GM18505 (cell line): ENCODE measurements around the gene BICDL1.

Source experiments
- ATAC-seq: cut with Tn5 transposase; IDR thresholded peaks from one replicate; pipeline ENCODE4 v1.9.1; 2021; ENCODE audit not compliant: unreplicated experiment
- POLR2A ChIP-seq: IDR thresholded peaks from 4 replicates; pipeline ENCODE4 v1.6.1; 2011; ENCODE audit warnings: borderline replicate concordance; ENCODE audit not compliant: insufficient read depth, insufficient read length; ENCODE audit errors: extremely low read depth

The BICDL1 gene

DNA sequence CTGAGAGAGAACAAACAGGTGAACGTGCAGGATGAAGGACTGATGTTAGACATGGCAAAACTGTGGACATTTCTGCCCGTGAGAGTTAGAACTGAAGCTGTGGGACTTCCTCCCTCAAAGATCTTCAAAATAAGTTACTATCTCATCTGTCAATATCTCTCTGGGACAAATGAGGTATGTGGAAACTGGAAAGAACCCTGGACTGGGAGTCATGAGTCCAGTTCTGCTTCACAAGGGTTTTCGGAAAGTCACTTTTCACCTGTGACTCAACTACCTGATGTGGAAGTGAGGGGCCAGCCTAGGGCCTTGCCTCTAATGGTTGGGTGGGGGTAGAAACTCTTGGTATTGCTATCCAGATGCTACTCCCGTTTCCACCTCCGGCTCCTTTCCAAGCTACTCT is 80.2 kb downstream of the BICDL1 start:
- ATAC-seq: no peak
- no peak for TF ChIP-seq POLR2A

DNA sequence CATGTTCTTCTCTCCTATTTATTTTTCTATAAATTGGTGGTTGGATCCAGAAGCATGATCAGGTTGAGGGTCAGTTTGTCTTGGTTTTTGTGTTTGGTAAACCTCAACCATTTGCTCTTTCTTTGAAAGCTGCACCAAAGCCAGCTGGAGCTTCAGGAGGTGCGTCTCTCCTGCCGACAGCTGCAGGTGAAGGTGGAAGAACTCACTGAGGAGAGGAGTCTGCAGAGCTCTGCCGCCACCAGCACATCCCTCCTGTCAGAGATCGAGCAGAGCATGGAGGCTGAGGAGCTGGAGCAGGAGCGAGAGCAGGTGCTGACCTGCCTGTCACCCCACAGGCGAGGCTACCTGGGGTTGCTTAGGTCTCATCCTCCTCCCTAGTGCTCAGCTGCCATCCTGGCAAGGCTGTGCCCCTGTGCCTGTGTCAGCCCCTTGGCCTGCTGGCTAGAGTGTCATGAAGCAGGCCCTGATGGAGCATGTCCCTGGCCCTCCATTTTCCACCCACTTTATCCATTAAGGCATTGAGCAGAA is 82.5 kb downstream of the BICDL1 start:
- TF ChIP-seq POLR2A: no peak
- no peak for ATAC-seq

DNA sequence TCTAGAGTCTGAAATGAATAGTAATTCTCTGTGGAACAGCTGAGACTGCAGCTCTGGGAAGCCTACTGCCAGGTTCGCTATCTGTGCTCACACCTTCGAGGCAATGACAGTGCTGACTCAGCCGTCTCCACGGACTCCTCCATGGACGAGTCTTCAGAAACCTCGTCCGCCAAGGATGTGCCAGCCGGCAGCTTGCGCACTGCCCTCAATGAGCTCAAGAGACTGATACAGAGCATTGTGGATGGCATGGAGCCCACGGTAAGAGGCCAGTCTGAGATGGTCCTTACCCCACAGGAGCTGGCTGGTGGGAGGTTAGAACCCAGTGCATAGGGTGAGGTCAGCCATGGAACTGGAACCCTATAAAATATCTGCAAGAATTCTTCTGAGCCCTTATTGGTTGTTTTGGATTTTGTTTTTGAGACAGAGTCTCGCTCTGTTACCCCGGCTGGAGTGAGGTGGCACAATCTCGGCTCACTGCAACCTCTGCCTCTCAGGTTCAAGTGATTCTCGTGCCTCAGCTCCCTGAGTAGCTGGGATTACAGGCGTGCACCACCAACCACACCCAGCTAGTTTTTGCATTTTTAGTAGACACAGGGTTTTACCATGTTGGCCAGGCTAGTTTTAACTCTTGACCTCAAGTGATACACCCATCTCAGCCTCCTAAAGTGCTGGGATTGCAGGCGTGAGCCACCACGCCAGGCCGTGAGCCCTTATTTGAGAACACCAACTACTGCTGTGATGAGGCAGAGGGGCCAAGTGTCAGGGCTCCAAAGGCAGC is 83.6 kb downstream of the BICDL1 start:
- no peak for ATAC-seq
- no peak for TF ChIP-seq POLR2A

DNA sequence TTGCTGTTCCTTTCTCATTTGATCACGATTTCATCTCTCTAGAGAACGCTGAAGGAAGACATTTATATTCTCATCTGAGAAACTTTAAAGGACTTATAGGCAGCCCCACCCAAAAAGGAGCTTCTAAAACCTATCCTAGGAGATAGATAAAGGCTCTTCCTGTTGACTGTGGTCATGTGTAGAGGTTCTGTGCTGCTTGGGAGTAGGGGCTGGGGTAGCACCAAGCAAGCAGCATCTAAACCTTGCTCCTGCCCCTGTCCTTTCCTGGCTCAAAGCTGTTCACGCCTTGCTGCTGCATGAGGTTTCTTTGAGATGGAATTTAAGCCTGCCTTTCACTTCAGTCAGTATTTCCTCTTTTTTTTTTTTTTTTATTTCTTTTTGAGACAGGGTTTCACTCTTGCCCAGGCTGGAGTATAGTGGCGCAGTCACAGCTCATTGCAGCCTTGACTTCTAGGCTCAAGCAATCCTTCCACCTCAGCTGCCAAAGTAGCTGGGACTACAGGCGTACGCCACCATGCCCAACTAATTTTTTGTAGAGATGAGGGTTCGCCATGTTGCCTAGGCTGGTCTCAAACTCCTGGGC is 86.1 kb downstream of the BICDL1 start:
- ATAC-seq: no peak
- TF ChIP-seq POLR2A: no peak

DNA sequence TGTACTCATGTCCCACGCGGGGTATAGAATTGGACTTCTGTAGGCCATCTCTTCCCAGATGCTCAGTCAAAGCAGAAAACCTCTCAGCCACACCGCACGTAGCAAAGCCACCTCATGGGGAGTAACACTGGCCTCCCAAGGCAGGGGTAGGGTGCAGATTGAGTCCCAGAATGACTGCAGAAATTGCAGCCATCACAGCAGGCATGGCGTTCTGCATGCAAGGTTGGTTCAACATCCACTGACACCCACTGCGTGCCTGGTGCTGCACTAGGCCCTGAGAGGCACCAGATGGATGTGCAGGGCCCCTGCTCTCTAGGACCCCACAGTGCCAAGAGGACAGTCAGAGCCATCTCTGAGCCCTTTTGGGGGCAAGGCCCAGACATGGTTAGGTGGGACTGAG is 87.6 kb downstream of the BICDL1 start:
- ATAC-seq: no peak
- TF ChIP-seq POLR2A: no peak

DNA sequence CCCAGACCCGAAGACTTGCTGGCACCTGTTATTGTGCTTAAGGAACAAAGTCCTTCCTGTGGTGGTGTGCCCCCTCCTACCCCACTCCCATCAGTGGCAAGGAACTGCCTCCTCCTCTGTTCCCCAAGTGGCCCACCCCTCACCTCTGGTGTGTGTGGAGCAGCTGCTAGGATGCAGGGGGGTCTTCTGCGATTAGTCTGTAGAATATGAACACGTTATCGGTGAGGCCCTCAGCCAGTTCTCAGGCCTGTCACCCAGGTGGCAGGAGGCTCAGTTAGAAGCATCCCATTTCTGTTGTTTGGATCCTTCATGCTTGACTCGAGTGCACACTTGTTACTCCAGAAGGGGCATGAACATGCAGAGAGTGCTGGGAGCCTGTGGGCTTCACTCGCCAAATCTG is 88.2 kb downstream of the BICDL1 start:
- no peak for TF ChIP-seq POLR2A
- ATAC-seq: no peak

DNA sequence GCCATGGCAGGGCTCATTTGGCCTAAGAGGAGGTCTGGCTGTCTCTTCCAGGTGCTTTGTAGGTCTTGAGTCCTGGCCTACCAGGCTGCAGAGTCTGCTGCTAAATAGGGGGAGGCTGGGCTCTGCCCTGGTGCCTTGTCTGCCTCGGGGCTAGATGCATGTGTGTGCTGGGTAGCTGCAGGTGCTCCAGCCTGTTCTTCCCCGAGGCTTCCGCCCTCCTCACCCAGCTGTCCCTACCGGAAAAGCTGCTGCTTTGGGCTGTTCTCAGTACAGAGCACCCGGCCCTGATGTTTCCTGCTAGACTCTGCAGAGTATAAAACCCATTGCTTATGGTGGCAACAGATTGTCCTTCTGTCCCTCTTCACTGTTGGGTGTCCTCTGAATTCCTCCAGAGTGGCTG is 89.8 kb downstream of the BICDL1 start:
- TF ChIP-seq POLR2A: no peak
- no peak for ATAC-seq

DNA sequence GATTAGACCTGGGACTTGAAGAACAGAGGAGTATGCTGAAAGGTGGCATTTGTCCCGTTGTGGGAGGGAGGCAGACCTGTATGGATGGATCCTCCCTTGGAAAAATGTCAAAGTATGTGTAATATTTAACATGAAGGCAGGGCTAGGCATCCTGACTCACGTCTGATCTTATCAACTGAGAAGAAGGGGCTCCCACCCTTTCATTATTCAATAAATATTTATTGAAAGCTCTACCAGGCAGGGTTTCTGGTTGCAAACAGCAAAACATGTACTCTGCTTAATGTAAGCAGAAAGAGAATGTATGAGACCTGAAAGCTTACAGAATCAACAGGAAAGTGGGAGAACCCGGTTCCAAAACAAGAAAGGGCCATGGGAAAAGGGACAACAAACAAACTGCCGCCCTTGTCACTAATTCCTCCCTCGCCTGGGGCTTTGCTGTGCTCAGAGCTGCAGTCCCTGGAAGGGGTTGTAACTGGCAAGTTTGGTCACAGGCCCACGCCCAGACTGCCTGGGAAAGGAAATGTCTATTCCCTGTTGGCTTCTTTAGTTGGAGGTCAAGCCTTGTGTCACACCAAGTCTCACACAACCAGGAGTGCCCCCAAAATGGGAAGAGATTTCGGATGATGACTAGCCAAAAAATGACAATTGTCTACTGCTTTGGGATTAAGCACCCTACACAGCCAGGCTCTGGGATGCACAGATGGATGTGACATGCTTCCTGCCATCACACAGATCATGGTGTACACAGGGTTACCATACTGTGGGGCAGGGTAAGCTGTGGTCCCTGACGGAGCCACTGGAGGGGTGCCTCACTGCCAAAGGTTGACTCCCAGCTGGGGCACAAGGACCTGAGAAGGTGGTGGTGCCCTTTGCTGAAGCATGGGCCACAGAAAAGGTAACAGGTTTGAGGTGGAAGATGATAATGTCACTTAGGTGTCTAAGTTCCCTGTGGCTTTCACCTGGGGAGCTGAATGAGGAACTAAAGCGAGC is 90.7 kb downstream of the BICDL1 start:
- no peak for TF ChIP-seq POLR2A
- no peak for ATAC-seq

DNA sequence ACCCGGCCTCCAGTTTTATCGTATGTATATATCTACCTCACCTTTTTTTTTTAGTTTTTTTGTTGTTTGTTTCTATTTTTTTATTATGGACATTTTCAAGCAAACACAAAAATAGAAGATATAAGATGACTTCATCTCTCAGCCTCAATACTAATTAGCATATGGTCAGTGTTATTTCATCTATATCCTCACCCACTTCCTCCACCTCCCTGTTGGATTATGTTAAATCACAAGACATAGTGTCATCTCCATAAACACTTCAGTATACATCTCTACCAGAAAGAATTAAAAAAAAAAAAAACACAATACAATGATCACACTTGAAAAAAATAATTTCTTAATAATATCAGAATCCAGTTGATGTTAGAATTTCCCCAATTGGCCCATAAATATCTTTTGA is 92.6 kb downstream of the BICDL1 start:
- ATAC-seq: no peak
- no peak for TF ChIP-seq POLR2A

DNA sequence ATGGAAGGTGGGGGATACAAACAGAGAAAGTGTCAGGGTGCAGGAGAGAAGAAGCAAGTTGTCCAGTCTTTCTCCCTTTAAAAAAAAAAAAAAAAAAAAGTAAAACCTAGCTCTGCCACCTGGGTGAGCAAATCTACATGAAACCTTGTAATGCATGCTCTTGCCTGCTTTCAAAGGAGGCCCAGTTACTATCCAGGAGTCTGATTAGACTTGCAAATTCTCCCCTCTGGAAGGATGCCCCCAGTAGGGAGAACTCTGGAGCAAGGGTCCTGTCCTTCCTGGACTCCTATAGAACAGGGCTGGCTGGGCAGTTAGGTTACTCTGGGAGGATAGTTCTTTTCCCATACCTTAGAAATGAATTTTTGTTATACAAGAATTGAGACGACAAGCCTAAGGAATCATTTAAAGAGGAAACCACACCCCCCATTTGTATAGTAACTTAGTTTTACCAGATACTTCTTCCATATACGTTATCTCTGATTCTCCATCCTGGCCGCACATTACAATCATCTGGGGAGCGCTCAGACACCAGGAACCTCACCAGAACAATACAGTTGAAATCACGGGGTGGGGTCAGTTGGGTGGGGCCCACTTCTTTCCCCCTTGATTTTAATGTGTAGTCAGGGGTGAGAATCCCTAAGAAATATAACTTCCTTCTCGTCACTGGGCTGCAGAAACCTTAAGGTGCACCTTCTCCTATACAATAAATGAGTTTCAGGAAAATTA is 97.0 kb downstream of the BICDL1 start:
- no peak for ATAC-seq
- no peak for TF ChIP-seq POLR2A

DNA sequence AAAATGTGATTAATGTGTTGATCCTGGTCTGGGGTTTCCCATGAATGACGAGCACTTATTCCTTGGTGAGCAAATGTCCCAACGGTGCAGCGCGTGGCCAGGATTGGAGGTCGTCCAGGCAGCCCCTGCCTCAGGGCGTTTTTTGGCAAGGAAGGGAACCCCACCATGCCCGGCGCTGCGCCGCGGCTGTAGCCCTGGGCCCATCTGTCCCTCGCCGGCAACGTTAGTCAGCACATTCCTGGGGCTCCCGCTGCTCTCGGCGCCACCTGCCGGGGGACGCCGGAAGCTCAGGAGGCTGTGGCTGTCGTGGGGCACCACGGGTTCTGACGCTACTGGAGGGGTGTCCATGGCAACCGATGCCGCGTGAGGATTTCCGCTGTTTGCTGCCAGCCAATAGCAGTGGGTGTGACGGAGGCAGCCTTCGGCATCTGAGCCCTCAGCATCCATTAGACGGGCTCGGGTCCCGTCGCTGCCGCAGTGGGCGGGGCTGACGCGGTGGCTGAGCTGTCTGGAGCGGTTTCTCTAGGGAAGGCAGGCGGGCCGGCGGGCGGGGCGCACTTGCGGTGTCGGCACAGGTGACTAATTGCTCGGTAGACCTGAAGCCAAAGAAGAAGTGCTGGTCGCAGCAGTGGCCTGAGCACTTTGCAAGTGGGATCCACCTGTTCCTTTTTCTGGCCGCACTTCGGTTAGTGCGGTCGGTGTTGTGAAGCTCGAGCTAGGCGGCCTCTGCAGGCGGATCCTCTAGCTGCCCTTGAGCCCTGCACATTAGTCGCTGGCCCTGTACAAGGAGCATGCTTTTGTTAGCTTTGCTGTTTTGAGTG is 98.0 kb downstream of the BICDL1 start:
- TF ChIP-seq POLR2A: peak; percentile 50
- ATAC-seq: peak; percentile 97

DNA sequence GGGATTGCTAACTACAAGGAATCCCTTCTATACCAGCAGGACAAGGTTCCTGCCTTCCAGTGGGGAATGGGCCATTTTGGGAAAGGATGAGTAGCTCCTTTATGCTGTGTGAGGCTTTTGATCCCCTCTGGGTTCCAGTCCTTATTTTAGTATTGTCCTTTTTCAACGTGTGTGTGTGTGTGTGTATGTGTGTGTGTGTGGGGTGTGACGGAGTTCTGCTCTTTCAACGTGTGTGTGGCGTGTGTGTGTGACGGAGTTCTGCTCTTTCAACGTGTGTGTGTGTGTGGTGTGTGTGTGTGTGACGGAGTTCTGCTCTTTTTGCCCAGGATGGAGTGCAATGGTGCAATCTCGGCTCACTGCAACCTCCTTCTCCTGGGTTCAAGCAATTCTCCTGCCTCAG is 100.1 kb downstream of the BICDL1 start:
- no peak for ATAC-seq
- no peak for TF ChIP-seq POLR2A
